ENCODE data around the gene FAS. TPM values are rescaled to one million over a fixed set of nuclear protein-coding genes. Genes with fewer than 3 reads are reported as not detected.

FAS gene
- polyA plus RNA-seq, 1 donor: 6.9 TPM

GRCh38 chr10:88991161-88991898, 732 bp downstream of the FAS start:
- no peaks in the 10 kb centered on the region for H3K27me3 ChIP-seq (ENCODE audit: control insufficient read depth, insufficient read depth, low read length)
- no peaks in the 10 kb centered on the region for H3K9me3 ChIP-seq (ENCODE audit: control insufficient read depth, low read depth, low read length)
- peak overlapping the region; percentile 52 for H3K27ac ChIP-seq (ENCODE audit: low read length)
- DNase-seq: peak; percentile 46 to 78
- 0% methylated on average over 3 of the region's 38 CpGs for WGBS (ENCODE audit: insufficient coverage, low lambda C conversion rate)
- no peaks in the 10 kb centered on the region for H3K4me1 ChIP-seq (ENCODE audit: control insufficient read depth, insufficient read depth, low read length)
- no peaks in the 10 kb centered on the region for H3K36me3 ChIP-seq (ENCODE audit: control insufficient read depth, insufficient read depth, low read length)
- peak overlapping the region; percentile 88 for H3K4me3 ChIP-seq (ENCODE audit: low read length)

DNA sequence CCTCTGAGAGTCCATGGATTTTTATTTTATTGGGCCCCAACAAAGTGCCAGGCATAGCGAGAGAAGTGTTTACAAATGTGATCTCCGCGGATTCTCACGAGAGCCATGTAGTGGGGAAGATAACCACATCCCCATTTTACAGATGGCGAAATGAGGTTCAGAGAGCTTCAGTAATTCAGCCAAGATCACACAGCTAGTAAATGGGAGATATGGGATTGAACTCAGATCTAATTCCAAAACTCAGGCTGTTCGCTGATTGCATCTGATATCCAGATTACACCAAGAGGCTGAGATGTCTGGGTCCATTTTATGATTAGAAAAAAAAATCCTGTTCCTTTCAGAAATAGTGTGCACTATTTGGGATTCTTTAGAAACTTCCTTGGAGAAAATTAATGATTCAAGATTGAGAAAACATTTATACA, 1.3 kb downstream of the FAS start:
- Histone ChIP-seq H3K9me3 (ENCODE audit: control insufficient read depth, low read depth, low read length) (no peaks in the 10 kb centered on the region), H3K36me3 (ENCODE audit: control insufficient read depth, insufficient read depth, low read length) (no peaks in the 10 kb centered on the region), H3K27me3 (ENCODE audit: control insufficient read depth, insufficient read depth, low read length) (no peaks in the 10 kb centered on the region), H3K27ac (ENCODE audit: low read length) (peak overlapping the region; percentile 52), H3K4me3 (ENCODE audit: low read length) (peak overlapping the region; percentile 88), H3K4me1 (ENCODE audit: control insufficient read depth, insufficient read depth, low read length) (no peaks in the 10 kb centered on the region)
- no peak for DNase-seq
- no CpG with 5 or more reads among the region's 6 CpGs for WGBS (ENCODE audit: insufficient coverage, low lambda C conversion rate)

DNA sequence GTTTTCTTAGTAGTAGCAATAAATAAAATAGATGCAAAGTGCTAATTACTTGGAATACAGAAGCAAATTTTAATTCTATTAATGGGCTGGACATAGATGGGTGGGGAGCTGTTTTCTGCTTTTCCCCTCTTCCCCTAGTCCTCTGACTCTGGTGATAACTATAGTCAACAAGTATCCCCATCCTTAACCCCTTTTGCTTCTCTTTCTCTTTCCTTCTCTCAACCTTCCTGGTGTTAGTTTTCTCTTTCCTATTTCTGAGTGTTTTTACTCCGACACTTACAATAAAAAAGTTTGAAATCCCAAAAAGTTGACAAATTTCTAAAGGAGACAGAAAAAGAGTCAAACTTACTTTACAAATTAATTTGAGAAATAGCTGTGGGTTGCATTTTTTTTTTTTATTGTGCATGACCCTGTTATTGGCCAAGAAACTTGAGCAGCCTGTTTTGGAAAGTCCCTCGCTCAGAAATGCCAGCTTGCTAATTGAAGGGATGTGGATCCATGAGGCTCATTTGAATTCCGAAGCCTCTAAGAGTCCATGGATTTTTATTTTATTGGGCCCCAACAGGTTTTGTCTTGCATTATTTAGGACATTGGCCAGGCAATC, 2.4 kb downstream of the FAS start:
- no peak for DNase-seq
- no peak overlapping the region for H3K4me3 ChIP-seq (ENCODE audit: low read length)
- no peaks in the 10 kb centered on the region for H3K4me1 ChIP-seq (ENCODE audit: control insufficient read depth, insufficient read depth, low read length)
- WGBS (ENCODE audit: insufficient coverage, low lambda C conversion rate): 100% methylated on average over 1 of the region's 3 CpGs
- no peaks in the 10 kb centered on the region for H3K9me3 ChIP-seq (ENCODE audit: control insufficient read depth, low read depth, low read length)
- H3K27me3 ChIP-seq (ENCODE audit: control insufficient read depth, insufficient read depth, low read length): no peaks in the 10 kb centered on the region
- H3K27ac ChIP-seq (ENCODE audit: low read length): no peak overlapping the region
- no peaks in the 10 kb centered on the region for H3K36me3 ChIP-seq (ENCODE audit: control insufficient read depth, insufficient read depth, low read length)

DNA sequence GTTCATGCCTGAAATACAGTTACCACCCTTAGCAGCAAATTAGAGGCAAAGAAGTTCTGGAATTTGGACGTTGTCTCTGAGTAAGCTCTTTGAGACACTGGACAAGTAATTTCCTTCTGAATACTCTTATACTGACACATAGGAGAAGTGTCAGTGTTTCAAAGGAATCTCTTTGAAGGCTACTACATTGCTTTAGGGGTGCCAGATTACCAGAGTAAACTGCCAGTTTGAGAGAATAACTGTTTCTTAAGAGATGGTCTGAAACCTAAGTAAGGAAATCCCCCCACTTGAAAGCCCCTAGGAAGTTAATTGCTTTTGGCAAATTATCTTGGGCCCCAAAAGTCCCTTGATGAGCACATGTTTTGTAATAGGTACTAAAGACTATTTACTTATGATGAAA, 3.4 kb downstream of the FAS start:
- WGBS (ENCODE audit: insufficient coverage, low lambda C conversion rate): no CpG with 5 or more reads among the region's 1 CpG
- H3K27ac ChIP-seq (ENCODE audit: low read length): no peak overlapping the region
- no peaks in the 10 kb centered on the region for H3K27me3 ChIP-seq (ENCODE audit: control insufficient read depth, insufficient read depth, low read length)
- H3K4me1 ChIP-seq (ENCODE audit: control insufficient read depth, insufficient read depth, low read length): no peaks in the 10 kb centered on the region
- DNase-seq: no peak
- no peak overlapping the region for H3K4me3 ChIP-seq (ENCODE audit: low read length)
- no peaks in the 10 kb centered on the region for H3K36me3 ChIP-seq (ENCODE audit: control insufficient read depth, insufficient read depth, low read length)
- H3K9me3 ChIP-seq (ENCODE audit: control insufficient read depth, low read depth, low read length): no peaks in the 10 kb centered on the region

- H3K4me1 ChIP-seq (ENCODE audit: control insufficient read depth, insufficient read depth, low read length): no peaks in the 10 kb centered on the region
- H3K4me3 ChIP-seq (ENCODE audit: low read length): no peak overlapping the region
- no peak for DNase-seq
- no peaks in the 10 kb centered on the region for H3K36me3 ChIP-seq (ENCODE audit: control insufficient read depth, insufficient read depth, low read length)
- no peak overlapping the region for H3K27ac ChIP-seq (ENCODE audit: low read length)
- 96% methylated on average over 5 of the region's 7 CpGs for WGBS (ENCODE audit: insufficient coverage, low lambda C conversion rate)
- no peaks in the 10 kb centered on the region for H3K9me3 ChIP-seq (ENCODE audit: control insufficient read depth, low read depth, low read length)
- H3K27me3 ChIP-seq (ENCODE audit: control insufficient read depth, insufficient read depth, low read length): no peaks in the 10 kb centered on the region
These were observed 4.7 kb downstream of the FAS start for GRCh38 chr10:88995156-88995876.

- Histone ChIP-seq H3K27ac (ENCODE audit: low read length) (no peak overlapping the region), H3K4me1 (ENCODE audit: control insufficient read depth, insufficient read depth, low read length) (no peaks in the 10 kb centered on the region), H3K9me3 (ENCODE audit: control insufficient read depth, low read depth, low read length) (no peaks in the 10 kb centered on the region), H3K27me3 (ENCODE audit: control insufficient read depth, insufficient read depth, low read length) (no peaks in the 10 kb centered on the region), H3K36me3 (ENCODE audit: control insufficient read depth, insufficient read depth, low read length) (no peaks in the 10 kb centered on the region), H3K4me3 (ENCODE audit: low read length) (no peak overlapping the region)
- no peak for DNase-seq
- 100% methylated on average over 1 of the region's 1 CpG for WGBS (ENCODE audit: insufficient coverage, low lambda C conversion rate)
These were observed 6.3 kb downstream of the FAS start for GRCh38 chr10:88996927-88997326.

DNA sequence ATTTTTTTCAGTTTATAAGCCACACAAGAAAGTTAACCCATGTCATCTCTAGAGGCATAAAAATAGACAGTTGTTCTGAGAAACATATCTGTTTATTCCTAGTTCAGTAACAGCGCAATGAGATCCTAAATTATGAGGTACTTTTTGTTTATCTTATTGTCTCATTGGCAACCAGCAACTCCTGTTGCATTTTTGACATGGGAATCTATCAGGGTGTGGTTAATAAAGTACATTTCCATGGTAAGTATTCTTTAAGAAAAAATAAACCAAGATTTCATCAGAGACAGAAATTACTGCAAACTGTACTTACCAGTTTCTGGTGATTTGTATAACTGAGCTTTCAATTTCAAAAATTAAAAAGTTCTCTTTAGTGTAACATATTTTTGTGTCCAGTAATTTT, 9.0 kb downstream of the FAS start:
- WGBS (ENCODE audit: insufficient coverage, low lambda C conversion rate): no CpG with 5 or more reads among the region's 1 CpG

GRCh38 chr10:89001024-89001728, 10.6 kb downstream of the FAS start:
- Histone ChIP-seq H3K4me1 (ENCODE audit: control insufficient read depth, insufficient read depth, low read length) (no peaks in the 10 kb centered on the region), H3K4me3 (ENCODE audit: low read length) (no peak overlapping the region)
- no CpG with 5 or more reads among the region's 5 CpGs for WGBS (ENCODE audit: insufficient coverage, low lambda C conversion rate)

More for the DNA sequence above, 9.0 kb downstream of the FAS start:
- DNase-seq: no peak
- Histone ChIP-seq H3K9me3 (ENCODE audit: control insufficient read depth, low read depth, low read length) (no peaks in the 10 kb centered on the region), H3K36me3 (ENCODE audit: control insufficient read depth, insufficient read depth, low read length) (no peaks in the 10 kb centered on the region), H3K27ac (ENCODE audit: low read length) (no peak overlapping the region), H3K4me3 (ENCODE audit: low read length) (no peak overlapping the region), H3K4me1 (ENCODE audit: control insufficient read depth, insufficient read depth, low read length) (no peaks in the 10 kb centered on the region), H3K27me3 (ENCODE audit: control insufficient read depth, insufficient read depth, low read length) (no peaks in the 10 kb centered on the region)

DNA sequence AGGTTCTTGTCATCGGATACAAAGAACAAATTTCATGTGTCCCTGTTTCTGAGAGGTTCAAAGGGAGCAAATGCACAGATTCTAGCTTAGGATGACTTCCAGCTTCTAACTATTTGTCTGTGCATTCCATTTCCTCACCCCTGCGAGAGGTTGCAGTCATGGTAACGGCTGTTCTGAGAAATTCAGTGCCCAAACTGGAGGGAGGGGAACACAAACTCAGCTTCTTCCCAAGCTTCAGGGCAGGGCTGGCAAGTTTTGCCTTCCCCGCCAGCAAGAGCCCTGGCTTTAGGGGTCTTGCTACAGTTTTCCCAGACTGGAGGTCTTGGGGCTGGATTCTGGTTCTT, 11.1 kb downstream of the FAS start:
- Histone ChIP-seq H3K4me1 (ENCODE audit: control insufficient read depth, insufficient read depth, low read length) (no peaks in the 10 kb centered on the region), H3K36me3 (ENCODE audit: control insufficient read depth, insufficient read depth, low read length) (no peaks in the 10 kb centered on the region), H3K27me3 (ENCODE audit: control insufficient read depth, insufficient read depth, low read length) (no peaks in the 10 kb centered on the region), H3K9me3 (ENCODE audit: control insufficient read depth, low read depth, low read length) (no peaks in the 10 kb centered on the region), H3K27ac (ENCODE audit: low read length) (no peak overlapping the region), H3K4me3 (ENCODE audit: low read length) (no peak overlapping the region)
- no CpG with 5 or more reads among the region's 4 CpGs for WGBS (ENCODE audit: insufficient coverage, low lambda C conversion rate)
- DNase-seq: no peak

More at GRCh38 chr10:89001024-89001728, 10.6 kb downstream of the FAS start:
- no peak for DNase-seq
- no peak overlapping the region for H3K27ac ChIP-seq (ENCODE audit: low read length)
- H3K9me3 ChIP-seq (ENCODE audit: control insufficient read depth, low read depth, low read length): no peaks in the 10 kb centered on the region
- H3K27me3 ChIP-seq (ENCODE audit: control insufficient read depth, insufficient read depth, low read length): no peaks in the 10 kb centered on the region
- H3K36me3 ChIP-seq (ENCODE audit: control insufficient read depth, insufficient read depth, low read length): no peaks in the 10 kb centered on the region

DNA sequence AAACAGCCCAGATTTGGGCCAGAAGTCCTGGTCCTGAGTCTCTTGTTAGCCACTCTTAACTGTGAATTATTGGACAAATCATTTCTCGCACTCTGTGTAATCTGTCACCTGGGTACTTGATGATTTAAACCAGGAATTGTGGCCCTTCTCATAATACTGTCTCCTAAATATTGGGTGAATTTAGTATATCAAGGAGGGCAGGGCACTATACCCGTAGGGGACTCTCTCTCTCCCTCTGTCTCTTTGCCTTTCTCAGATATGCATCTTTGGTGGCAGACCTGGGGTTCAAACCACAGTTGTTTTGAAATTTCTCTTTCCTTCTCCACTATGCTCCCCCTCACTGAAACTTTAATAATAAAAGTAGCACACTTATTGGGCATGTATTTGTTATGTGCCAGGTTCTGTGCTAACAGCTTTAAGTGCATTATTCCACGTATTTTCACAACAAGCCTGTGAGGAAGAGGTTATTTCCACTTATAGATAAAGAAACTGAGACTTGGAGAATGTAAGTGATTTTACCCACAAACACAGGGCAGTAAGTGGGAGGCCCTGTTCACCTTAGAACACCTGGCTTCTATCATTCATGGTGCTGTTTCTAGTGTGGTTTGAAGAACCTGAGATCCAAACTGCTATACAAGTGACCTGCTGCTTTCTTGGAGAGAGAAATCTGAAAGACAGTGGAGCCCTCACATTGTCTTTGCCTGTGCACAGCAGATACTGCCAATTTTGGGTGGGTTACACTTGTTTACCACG, 11.8 kb downstream of the FAS start:
- Histone ChIP-seq H3K9me3 (ENCODE audit: control insufficient read depth, low read depth, low read length) (no peaks in the 10 kb centered on the region), H3K4me1 (ENCODE audit: control insufficient read depth, insufficient read depth, low read length) (peaks cover 2% of the 10 kb centered on the region), H3K27me3 (ENCODE audit: control insufficient read depth, insufficient read depth, low read length) (no peaks in the 10 kb centered on the region), H3K36me3 (ENCODE audit: control insufficient read depth, insufficient read depth, low read length) (no peaks in the 10 kb centered on the region), H3K27ac (ENCODE audit: low read length) (no peak overlapping the region), H3K4me3 (ENCODE audit: low read length) (no peak overlapping the region)
- no peak for DNase-seq
- 84% methylated on average over 3 of the region's 4 CpGs for WGBS (ENCODE audit: insufficient coverage, low lambda C conversion rate)
